Chondrocyte (in vitro differentiated cells): Measurements from ENCODE around the gene TINAGL1. TPM values are rescaled to one million over a fixed set of nuclear protein-coding genes. Genes with fewer than 3 reads are reported as not detected.

Experiments used
- DNase-seq: peaks from one replicate; pipeline ENCODE4 v3.0.0; 2021; ENCODE audit warnings: mixed read lengths, low spot score
- H3K27ac Mint-ChIP-seq: one replicate; pipeline ENCODE4 v1.8.0; 2021; ENCODE audit warnings: mild to moderate bottlenecking, moderate library complexity, mixed read lengths; ENCODE audit not compliant: unreplicated experiment
- H3K27me3 Mint-ChIP-seq: 2 replicates; pipeline ENCODE4 v1.8.0; 2021; ENCODE audit warnings: low read depth, mixed read lengths
- H3K36me3 Mint-ChIP-seq: 2 replicates; pipeline ENCODE4 v1.8.0; 2021; ENCODE audit warnings: low read depth, mixed read lengths
- H3K4me1 Mint-ChIP-seq: 2 replicates; pipeline ENCODE4 v1.8.0; 2021; ENCODE audit warnings: low read depth, mild to moderate bottlenecking, mixed read lengths
- H3K4me3 Mint-ChIP-seq: one replicate; pipeline ENCODE4 v1.8.0; 2021; ENCODE audit warnings: mild to moderate bottlenecking, moderate library complexity, mixed read lengths; ENCODE audit not compliant: unreplicated experiment
- H3K9me3 Mint-ChIP-seq: 2 replicates; pipeline ENCODE4 v1.8.0; 2021; ENCODE audit warnings: low read depth, mixed read lengths
- total RNA-seq: library from RNA; stranded (reverse); gene quantifications from 3 replicates; pipeline ENCODE4 v1.2.1, GENCODE V29; 2021
- TF ChIP-seq, protein P1 (sequence below): fragments of 200-600 bp; sonication (generic); IDR thresholded peaks from 2 replicates; pipeline ENCODE4 v1.5.0; 2021; ENCODE audit warnings: antibody characterized with exemption, mild to moderate bottlenecking, moderate library complexity

Gene TINAGL1
- total RNA-seq, 1 donor from 2014 or later = 154 TPM

DNA sequence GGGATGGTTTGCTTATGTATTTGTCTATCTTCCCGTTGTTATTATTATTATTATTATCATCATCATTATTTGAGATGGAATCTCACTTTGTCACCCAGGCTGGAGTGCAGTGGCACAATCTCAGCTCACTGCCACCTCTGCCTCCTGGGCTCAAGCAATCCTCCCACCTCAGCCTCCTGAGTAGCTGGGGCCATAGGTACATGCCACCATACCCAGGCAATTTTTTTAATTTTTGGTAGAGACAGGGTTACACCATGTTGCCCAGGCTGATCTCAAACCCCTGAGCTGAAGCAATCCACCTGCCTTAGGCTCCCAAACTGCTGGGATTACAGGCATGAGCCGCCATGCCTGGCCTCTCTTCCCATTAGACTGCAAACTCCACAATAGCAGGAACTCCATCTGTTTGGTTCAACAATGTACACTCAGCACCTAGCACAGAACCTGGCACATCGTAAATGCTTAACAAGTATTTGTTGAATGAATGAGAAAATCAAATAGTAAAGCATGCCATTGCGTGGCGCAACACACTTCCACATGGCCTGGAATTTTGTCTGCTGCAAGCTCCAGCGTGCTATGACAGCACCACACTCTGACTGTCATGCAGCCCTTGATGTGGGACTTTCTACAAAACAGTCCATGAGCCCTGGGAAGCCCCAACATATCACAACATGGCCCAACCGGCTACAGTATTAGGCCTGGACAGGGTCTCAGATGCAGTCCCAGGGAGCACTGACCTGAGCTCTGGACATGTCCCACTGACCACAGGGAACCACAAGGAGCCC is 3.8 kb upstream of the TINAGL1 start:
- no peak overlapping the region for H3K27ac Mint-ChIP-seq
- no peaks in the 10 kb centered on the region for H3K9me3 Mint-ChIP-seq
- H3K4me1 Mint-ChIP-seq = peaks cover 64% of the 10 kb centered on the region
- no peak for DNase-seq
- no peaks in the 10 kb centered on the region for H3K36me3 Mint-ChIP-seq
- TF ChIP-seq, protein P1, sequence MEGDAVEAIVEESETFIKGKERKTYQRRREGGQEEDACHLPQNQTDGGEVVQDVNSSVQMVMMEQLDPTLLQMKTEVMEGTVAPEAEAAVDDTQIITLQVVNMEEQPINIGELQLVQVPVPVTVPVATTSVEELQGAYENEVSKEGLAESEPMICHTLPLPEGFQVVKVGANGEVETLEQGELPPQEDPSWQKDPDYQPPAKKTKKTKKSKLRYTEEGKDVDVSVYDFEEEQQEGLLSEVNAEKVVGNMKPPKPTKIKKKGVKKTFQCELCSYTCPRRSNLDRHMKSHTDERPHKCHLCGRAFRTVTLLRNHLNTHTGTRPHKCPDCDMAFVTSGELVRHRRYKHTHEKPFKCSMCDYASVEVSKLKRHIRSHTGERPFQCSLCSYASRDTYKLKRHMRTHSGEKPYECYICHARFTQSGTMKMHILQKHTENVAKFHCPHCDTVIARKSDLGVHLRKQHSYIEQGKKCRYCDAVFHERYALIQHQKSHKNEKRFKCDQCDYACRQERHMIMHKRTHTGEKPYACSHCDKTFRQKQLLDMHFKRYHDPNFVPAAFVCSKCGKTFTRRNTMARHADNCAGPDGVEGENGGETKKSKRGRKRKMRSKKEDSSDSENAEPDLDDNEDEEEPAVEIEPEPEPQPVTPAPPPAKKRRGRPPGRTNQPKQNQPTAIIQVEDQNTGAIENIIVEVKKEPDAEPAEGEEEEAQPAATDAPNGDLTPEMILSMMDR = no peak
- H3K4me3 Mint-ChIP-seq = no peak overlapping the region
- no peaks in the 10 kb centered on the region for H3K27me3 Mint-ChIP-seq

DNA sequence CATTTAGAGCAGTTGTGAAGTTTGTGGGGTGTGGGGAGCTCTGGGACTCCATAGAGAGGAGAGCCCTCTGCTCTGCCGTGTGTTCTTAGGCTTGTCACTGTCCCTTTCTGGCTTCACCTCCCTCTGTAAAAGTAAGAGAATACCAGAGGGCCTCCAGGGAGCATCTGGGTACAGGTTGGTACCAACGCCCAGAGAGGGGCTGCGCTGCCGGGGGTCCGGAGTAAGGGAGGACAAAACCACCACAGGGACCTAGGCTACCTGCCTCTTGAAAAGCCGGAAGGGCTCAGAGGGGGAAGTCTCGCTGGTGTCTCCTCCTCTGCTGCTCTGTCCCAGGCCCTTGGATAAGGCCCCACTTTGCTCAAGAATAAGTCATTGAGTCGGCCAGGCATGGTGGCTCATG is 3.1 kb upstream of the TINAGL1 start:
- H3K9me3 Mint-ChIP-seq = no peaks in the 10 kb centered on the region
- H3K4me1 Mint-ChIP-seq = peaks cover 56% of the 10 kb centered on the region
- DNase-seq = no peak
- no peaks in the 10 kb centered on the region for H3K27me3 Mint-ChIP-seq
- peak overlapping the region; percentile 83 for H3K27ac Mint-ChIP-seq
- H3K36me3 Mint-ChIP-seq = no peaks in the 10 kb centered on the region
- TF ChIP-seq, protein P1 = no peak
- H3K4me3 Mint-ChIP-seq = no peak overlapping the region

DNA sequence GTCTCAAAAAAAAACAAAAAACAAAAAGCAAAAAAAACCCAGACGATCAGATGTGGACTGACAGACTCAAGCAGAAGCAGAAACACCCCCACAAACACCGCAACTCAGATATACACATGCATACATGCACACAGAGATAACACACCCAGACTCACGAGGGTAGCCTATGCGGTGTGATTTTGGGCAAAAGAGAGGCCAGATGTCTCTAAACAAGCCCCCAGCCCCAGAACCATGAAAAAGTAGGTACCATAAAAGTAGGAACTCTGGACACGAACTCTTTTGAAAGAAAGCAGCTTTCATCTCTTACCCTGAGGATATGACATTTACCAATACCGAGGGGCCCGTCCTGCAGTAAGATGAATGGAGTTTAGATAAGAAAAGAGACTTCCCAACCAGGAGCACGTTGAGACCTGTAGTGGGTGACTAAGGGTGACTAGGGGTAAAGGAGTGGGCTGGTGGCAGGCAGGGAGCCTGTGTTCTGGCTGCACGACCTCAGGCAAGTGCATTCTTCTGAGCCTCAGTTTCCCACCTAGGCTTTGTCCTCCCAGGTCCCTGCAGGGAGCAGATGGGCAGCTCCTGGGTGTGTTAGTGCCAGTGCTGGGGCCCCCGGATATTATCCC is 1.5 kb upstream of the TINAGL1 start:
- no peak for DNase-seq
- Mint-ChIP-seq H3K4me1 (peaks cover 44% of the 10 kb centered on the region), H3K27ac (peak overlapping the region; percentile 83), H3K36me3 (no peaks in the 10 kb centered on the region), H3K9me3 (no peaks in the 10 kb centered on the region), H3K4me3 (no peak overlapping the region), H3K27me3 (no peaks in the 10 kb centered on the region)
- TF ChIP-seq, protein P1 = no peak

DNA sequence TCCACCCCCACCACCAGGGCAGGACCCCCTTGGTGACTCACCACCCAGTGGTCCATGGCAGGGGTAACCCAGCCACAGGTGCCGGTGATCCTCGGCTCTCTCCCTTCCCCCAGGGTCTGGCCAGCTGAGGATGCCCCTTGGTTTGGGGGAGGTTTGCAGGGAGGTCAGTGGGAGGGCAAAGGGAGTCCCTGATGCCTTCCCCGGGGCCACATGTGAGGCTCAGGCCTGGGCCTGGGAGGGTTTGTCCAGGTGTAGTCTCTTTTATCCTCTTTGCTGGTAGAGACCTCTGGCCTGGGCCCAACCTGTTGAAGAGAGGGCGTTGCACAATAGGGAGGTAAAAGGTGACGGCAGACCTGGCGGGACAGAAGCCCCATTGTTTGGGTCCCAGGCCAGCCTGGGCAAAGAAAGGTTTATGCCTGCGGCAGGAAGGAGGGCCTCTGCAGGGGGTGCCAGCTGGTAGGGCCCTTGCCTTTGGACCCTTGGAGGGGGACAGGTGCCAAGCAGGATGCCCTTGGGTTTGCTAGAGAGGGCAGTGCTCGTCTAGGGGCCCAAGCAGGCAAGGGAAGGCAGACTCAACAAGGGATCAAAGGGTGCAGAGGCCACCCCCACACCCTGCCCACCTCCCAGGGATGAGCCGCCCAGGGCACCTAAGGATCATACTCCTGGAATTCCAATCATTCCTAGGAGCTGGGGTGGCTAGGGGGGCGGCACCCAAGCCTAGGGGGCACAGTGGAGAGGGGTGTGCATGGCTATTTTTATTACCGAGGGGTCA is 760 bp upstream of the TINAGL1 start:
- peaks cover 44% of the 10 kb centered on the region for H3K4me1 Mint-ChIP-seq
- H3K27ac Mint-ChIP-seq = peak overlapping the region; percentile 71
- H3K9me3 Mint-ChIP-seq = no peaks in the 10 kb centered on the region
- no peaks in the 10 kb centered on the region for H3K27me3 Mint-ChIP-seq
- TF ChIP-seq, protein P1 = no peak
- H3K4me3 Mint-ChIP-seq = no peak overlapping the region
- DNase-seq = no peak
- no peaks in the 10 kb centered on the region for H3K36me3 Mint-ChIP-seq

DNA sequence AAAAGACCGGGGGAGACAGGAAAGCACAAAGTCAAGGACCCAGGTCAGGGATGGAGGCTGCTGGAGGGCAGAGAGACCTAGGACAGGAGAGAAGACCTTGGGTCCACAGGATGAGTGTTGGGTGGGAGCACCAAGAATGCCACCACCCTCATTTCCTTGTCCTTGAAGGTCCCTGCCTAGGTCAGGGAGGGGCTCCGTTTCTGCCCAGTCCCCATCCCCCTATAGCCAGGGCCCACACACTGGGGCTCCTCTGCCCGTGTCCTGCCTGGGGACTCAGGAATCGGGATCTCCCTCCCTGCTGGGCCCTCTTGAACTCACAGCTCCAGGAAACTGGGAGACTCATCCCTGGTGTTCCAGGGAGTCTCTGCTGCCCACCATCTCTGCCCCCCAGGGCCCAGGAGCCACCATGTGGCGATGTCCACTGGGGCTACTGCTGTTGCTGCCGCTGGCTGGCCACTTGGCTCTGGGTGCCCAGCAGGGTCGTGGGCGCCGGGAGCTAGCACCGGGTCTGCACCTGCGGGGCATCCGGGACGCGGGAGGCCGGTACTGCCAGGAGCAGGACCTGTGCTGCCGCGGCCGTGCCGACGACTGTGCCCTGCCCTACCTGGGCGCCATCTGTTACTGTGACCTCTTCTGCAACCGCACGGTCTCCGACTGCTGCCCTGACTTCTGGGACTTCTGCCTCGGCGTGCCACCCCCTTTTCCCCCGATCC is 584 bp downstream of the TINAGL1 start:
- no peaks in the 10 kb centered on the region for H3K9me3 Mint-ChIP-seq
- DNase-seq = no peak
- H3K4me3 Mint-ChIP-seq = no peak overlapping the region
- peak overlapping the region; percentile 71 for H3K27ac Mint-ChIP-seq
- TF ChIP-seq, protein P1 = no peak
- peaks cover 41% of the 10 kb centered on the region for H3K4me1 Mint-ChIP-seq
- no peaks in the 10 kb centered on the region for H3K27me3 Mint-ChIP-seq
- H3K36me3 Mint-ChIP-seq = no peaks in the 10 kb centered on the region
